Measurements from ENCODE around the gene RMI2.
A peak's percentile ranks its signal among the peaks of the same experiment; 100 is the strongest.

RMI2 gene

DNA sequence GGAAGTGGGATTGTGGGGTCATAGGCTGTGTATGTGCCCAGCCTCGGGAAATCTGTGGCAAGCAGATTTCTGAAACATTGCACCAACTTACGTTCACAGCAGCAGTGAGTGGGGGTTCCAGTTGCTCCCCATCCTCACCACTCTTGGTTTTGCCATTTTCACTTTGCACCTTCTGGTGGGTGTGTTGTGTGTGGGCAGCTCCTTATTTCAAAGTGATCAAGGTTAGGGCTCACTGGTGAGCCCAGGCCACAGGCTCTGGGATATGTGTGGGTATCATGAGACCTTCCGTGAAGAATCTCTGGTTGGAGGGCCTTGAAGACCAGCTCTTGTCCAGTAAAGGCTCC is 34.7 kb upstream of the RMI2 start:
- Histone ChIP-seq H3K27me3 (replicated peaks; ENCODE audit: control insufficient read depth, insufficient read depth, low read length, poor library complexity, severe bottlenecking) (no peaks in the 10 kb centered on the region), H3K27ac (ENCODE audit: insufficient read depth, low read length, poor library complexity, severe bottlenecking) (no peak overlapping the region), H3K9me3 (ENCODE audit: control insufficient read depth, low read length) (no peaks in the 10 kb centered on the region), H3K4me1 (ENCODE audit: control insufficient read depth, insufficient read depth, low read length, poor library complexity, severe bottlenecking) (peaks cover 16% of the 10 kb centered on the region), H3K36me3 (ENCODE audit: control insufficient read depth, insufficient read depth, low read length) (no peaks in the 10 kb centered on the region), H3K4me3 (ENCODE audit: insufficient read depth, low read depth, low read length, poor library complexity, severe bottlenecking) (no peak overlapping the region)
- no peak for DNase-seq

DNA sequence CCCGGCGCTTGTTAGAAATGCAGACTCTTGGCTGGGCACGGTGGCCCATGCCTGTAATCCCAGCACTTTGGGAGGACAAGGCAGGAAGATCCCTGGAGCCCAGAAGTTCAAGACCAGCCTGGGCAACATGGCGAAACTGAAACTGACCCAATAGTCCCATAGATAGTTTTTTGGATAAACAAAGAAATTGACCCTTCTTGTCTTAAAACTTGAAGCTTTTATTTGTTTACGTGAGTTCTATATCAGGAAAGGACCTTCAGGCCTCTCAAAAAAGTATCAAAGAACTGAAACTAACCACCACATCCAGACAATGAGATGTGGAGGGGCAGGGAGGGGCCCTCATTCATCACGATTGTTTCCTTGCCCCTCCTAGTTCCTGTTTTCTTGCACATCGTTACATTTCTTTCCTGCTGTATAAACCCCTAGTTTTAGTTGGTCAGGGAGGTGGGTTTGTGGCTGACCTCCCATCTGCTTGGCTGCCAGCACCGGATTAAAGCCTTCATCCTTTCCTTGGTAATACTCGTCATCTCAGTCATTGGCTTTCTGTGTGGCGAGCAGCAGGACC is 34.2 kb upstream of the RMI2 start:
- H3K9me3 ChIP-seq (ENCODE audit: control insufficient read depth, low read length), result no peaks in the 10 kb centered on the region
- no peaks in the 10 kb centered on the region for H3K36me3 ChIP-seq (ENCODE audit: control insufficient read depth, insufficient read depth, low read length)
- peaks cover 16% of the 10 kb centered on the region for H3K4me1 ChIP-seq (ENCODE audit: control insufficient read depth, insufficient read depth, low read length, poor library complexity, severe bottlenecking)
- no peaks in the 10 kb centered on the region for H3K27me3 ChIP-seq (replicated peaks; ENCODE audit: control insufficient read depth, insufficient read depth, low read length, poor library complexity, severe bottlenecking)
- no peak overlapping the region for H3K27ac ChIP-seq (ENCODE audit: insufficient read depth, low read length, poor library complexity, severe bottlenecking)
- no peak overlapping the region for H3K4me3 ChIP-seq (ENCODE audit: insufficient read depth, low read depth, low read length, poor library complexity, severe bottlenecking)
- no peak for DNase-seq

DNA sequence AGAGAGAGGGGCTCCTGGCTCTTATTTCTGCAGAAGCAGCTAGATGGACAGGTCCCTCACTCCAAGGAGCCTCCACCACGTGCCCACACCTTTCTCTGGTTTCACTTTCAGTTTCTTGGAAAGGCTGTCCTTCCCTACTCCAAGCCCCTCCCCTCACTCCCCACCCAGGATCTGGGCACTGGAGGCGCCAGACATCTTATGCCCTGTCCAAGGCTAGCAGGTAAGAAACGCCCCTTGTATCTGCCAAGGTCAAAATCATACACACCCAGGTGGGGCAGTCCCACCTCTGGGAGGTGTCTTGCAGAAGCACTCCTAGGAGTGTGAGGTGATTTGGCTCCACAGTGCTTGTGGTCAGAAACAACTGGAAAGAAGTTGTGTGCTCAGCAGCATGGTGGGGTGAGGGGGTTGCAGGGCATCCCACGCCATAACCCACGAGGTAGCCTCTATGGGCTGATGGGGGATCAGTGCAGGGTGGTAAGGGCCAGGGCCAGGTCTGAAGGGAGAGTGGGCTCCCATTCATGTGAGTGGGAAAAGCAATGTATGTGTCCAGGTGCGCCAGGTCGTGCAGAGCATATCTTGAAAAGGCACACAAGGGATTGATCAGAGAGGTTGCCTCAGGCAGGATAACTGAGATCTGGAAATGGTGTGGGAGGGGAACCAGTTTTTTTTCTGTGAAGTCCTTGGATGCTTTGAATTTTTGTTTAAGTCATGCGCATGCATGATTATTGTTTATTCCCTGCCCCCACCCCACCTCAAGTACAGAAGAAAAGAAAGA is 32.4 kb upstream of the RMI2 start:
- peak in 1 of 3 donors; percentile 14 for DNase-seq
- no peaks in the 10 kb centered on the region for H3K36me3 ChIP-seq (ENCODE audit: control insufficient read depth, insufficient read depth, low read length)
- H3K4me3 ChIP-seq (ENCODE audit: insufficient read depth, low read depth, low read length, poor library complexity, severe bottlenecking), result no peak overlapping the region
- H3K4me1 ChIP-seq (ENCODE audit: control insufficient read depth, insufficient read depth, low read length, poor library complexity, severe bottlenecking), result peaks cover 16% of the 10 kb centered on the region
- H3K27ac ChIP-seq (ENCODE audit: insufficient read depth, low read length, poor library complexity, severe bottlenecking), result no peak overlapping the region
- H3K9me3 ChIP-seq (ENCODE audit: control insufficient read depth, low read length), result no peaks in the 10 kb centered on the region
- H3K27me3 ChIP-seq (replicated peaks; ENCODE audit: control insufficient read depth, insufficient read depth, low read length, poor library complexity, severe bottlenecking), result no peaks in the 10 kb centered on the region

DNA sequence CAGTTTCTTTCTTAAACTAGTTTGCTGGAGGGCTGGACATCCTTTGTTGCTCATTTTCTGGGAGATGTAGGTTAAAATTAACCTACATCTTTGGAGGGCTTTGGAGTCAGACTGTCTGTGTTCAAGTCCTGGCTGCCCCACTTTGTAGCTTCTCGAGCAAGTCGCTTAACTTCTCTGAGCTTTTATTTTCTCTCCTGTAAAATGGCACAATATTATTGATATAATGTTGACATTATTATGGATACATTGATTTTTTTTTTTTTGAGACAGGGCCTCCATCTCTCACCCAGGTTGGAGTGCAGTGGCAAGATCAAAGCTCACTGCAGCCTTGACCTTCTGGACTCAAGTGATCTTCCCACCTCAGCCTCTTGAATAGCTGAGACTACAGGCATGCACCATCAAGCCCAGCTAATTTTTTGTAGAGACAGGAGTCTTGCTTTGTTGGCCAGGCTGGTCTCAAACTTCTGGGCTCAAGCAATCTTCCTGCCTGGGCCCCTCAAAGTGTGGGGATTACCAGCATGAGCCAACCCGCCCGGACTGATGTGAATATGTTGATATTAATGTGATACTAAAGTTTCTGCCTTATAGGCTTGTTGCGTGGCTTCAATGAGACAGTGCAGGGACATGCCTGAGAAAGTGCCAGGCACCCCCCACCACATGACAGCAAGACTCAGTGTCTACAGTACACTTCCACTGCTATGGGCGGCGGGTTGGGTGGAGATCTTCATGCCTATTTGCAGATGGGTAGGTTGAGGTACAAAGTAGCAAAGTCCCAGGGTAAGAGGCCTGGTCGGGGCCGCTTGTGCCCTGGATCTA is 31.6 kb upstream of the RMI2 start:
- no peaks in the 10 kb centered on the region for H3K27me3 ChIP-seq (replicated peaks; ENCODE audit: control insufficient read depth, insufficient read depth, low read length, poor library complexity, severe bottlenecking)
- H3K4me1 ChIP-seq (ENCODE audit: control insufficient read depth, insufficient read depth, low read length, poor library complexity, severe bottlenecking), result peaks cover 16% of the 10 kb centered on the region
- no peak overlapping the region for H3K4me3 ChIP-seq (ENCODE audit: insufficient read depth, low read depth, low read length, poor library complexity, severe bottlenecking)
- no peaks in the 10 kb centered on the region for H3K9me3 ChIP-seq (ENCODE audit: control insufficient read depth, low read length)
- DNase-seq, result no peak
- no peaks in the 10 kb centered on the region for H3K36me3 ChIP-seq (ENCODE audit: control insufficient read depth, insufficient read depth, low read length)
- H3K27ac ChIP-seq (ENCODE audit: insufficient read depth, low read length, poor library complexity, severe bottlenecking), result no peak overlapping the region

DNA sequence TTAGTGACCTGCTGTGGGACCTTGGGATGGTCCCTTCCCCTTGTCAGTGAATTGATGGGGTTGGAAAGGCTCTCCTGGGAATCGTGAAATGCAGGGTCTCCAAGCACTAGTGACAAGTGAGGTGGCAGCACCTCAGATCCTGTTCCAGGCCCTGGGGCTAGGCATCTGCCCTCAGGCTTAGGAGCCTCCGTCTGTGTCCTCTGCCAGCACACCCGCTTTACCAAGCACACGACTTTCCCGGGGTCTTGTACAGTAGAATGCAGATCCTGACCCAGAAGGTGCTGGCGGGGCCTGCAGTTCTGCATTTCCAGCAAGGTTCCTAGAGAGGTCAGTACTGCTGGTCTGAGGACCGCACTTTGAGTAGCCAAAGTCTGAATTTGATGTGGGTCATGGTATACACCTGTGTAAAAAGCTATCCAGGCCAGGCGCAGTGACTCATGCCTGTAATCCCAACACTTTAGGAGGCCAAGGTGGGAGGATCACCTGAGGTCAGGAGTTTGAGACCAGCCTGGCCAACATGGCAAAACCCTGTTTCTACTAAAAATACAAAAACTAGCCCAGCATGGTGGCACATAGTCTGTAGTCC is 30.9 kb upstream of the RMI2 start:
- Histone ChIP-seq H3K4me3 (ENCODE audit: insufficient read depth, low read depth, low read length, poor library complexity, severe bottlenecking) (no peak overlapping the region), H3K36me3 (ENCODE audit: control insufficient read depth, insufficient read depth, low read length) (no peaks in the 10 kb centered on the region), H3K4me1 (ENCODE audit: control insufficient read depth, insufficient read depth, low read length, poor library complexity, severe bottlenecking) (peaks cover 16% of the 10 kb centered on the region), H3K9me3 (ENCODE audit: control insufficient read depth, low read length) (no peaks in the 10 kb centered on the region), H3K27me3 (replicated peaks; ENCODE audit: control insufficient read depth, insufficient read depth, low read length, poor library complexity, severe bottlenecking) (no peaks in the 10 kb centered on the region), H3K27ac (ENCODE audit: insufficient read depth, low read length, poor library complexity, severe bottlenecking) (no peak overlapping the region)
- no peak for DNase-seq

DNA sequence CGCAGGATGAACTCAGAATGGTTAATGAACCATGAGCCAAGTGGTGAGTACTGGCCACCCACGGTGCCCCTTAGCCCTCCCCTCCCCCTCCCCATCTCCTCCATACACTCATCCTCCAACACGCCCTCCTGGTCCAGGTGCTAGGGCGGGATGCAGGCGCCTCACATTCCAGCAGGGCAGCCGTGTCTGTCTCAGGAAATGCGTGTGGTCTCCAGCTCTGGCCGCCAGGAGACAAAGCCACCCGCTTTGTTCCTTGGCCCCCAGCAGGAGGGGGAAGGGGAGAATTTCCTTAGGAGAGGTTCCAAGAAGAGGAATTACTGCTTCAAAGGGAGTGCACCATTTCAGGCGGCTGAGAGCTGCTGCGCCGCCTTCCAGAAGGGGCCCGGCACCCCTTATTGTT is 29.7 kb upstream of the RMI2 start:
- DNase-seq, result no peak
- H3K36me3 ChIP-seq (ENCODE audit: control insufficient read depth, insufficient read depth, low read length), result no peaks in the 10 kb centered on the region
- no peaks in the 10 kb centered on the region for H3K9me3 ChIP-seq (ENCODE audit: control insufficient read depth, low read length)
- peaks cover 16% of the 10 kb centered on the region for H3K4me1 ChIP-seq (ENCODE audit: control insufficient read depth, insufficient read depth, low read length, poor library complexity, severe bottlenecking)
- no peak overlapping the region for H3K27ac ChIP-seq (ENCODE audit: insufficient read depth, low read length, poor library complexity, severe bottlenecking)
- no peak overlapping the region for H3K4me3 ChIP-seq (ENCODE audit: insufficient read depth, low read depth, low read length, poor library complexity, severe bottlenecking)
- H3K27me3 ChIP-seq (replicated peaks; ENCODE audit: control insufficient read depth, insufficient read depth, low read length, poor library complexity, severe bottlenecking), result no peaks in the 10 kb centered on the region

DNA sequence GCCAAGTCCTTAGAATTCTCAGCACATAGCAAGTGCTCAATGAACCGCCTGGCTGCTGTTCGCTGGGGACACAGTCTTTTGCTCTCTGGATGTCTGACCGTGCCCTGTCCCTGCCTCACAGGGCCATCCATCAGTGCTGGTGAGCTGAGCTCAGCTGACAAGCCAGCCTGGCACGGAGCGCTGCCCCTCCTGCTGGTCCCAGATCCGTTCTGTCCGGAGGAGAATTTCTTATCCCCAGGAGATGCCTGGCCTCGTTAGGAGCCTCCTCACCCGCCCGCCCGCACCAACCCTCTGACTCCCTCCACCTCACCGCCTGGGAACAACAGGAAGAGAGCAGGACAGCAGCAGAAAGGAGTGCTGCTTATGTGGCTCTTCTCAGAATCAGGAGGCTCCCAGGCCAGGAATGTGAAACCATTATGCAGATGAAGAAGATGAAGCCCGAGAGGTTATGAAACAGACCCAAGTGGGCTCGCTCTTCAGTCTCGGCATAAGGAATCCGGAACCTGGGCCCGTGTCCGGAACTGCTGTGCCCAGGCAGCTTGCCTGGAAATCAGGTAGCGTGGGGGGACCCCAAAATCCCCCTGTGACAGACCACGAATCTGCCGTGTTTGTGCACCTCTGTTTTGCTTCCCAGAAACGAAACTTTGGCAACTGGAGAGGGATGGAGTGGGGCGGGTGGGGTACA is 28.8 kb upstream of the RMI2 start:
- Histone ChIP-seq H3K27me3 (replicated peaks; ENCODE audit: control insufficient read depth, insufficient read depth, low read length, poor library complexity, severe bottlenecking) (no peaks in the 10 kb centered on the region), H3K27ac (ENCODE audit: insufficient read depth, low read length, poor library complexity, severe bottlenecking) (no peak overlapping the region), H3K4me1 (ENCODE audit: control insufficient read depth, insufficient read depth, low read length, poor library complexity, severe bottlenecking) (peaks cover 8% of the 10 kb centered on the region), H3K9me3 (ENCODE audit: control insufficient read depth, low read length) (no peaks in the 10 kb centered on the region), H3K36me3 (ENCODE audit: control insufficient read depth, insufficient read depth, low read length) (no peaks in the 10 kb centered on the region), H3K4me3 (ENCODE audit: insufficient read depth, low read depth, low read length, poor library complexity, severe bottlenecking) (no peak overlapping the region)
- no peak for DNase-seq

DNA sequence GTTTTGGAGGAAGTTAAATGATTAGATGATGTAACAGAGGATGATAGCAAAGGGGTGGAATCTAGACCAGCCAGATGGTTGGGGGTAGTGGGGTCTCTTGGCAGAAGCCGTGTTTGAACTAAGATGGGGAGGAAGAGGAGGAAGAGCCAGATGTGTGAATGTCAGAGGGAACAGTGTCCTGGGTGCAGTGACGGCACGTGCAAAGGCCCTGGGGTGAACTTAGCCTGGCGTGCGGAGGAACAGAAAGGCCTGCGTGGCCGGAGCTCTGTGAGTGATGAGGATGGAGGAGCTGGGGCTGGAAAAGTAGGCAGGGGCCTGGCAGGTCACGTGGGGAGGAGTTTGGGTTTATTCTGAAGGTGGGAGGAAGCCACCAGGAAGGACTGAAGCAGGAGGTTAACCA is 26.4 kb upstream of the RMI2 start:
- Histone ChIP-seq H3K36me3 (ENCODE audit: control insufficient read depth, insufficient read depth, low read length) (no peaks in the 10 kb centered on the region), H3K4me1 (ENCODE audit: control insufficient read depth, insufficient read depth, low read length, poor library complexity, severe bottlenecking) (no peaks in the 10 kb centered on the region), H3K27ac (ENCODE audit: insufficient read depth, low read length, poor library complexity, severe bottlenecking) (no peak overlapping the region), H3K27me3 (replicated peaks; ENCODE audit: control insufficient read depth, insufficient read depth, low read length, poor library complexity, severe bottlenecking) (no peaks in the 10 kb centered on the region), H3K4me3 (ENCODE audit: insufficient read depth, low read depth, low read length, poor library complexity, severe bottlenecking) (no peak overlapping the region), H3K9me3 (ENCODE audit: control insufficient read depth, low read length) (no peaks in the 10 kb centered on the region)
- no peak for DNase-seq

DNA sequence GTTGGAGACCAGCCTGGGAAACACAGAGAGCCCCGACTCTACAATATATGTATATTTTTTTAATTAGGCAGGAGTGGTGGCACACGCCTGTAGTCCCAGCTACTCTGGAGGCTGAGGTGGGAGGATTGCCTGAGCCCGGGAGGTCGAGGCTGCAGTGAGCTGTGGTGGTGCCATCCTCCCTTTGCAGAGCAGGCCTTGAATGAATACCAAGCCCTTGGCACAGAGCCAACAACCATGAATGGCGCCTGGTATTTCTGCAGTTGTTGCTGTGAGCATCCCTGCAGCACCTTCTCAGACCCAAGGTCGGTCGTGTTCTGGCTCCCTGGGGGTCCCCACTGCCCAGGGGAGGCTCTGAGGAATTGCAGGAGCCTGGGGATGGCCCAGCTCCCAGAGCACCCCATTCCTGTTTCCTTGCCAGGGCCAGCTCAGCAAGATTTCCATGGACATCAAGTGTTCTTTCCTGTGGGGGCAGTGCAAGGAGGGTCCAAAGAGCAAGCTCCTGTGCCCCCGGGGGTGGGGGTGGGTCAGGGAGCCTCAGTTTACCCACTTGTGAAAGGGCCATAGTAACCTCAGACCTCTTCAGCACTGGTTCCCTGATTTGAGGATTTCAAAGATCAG is 25.6 kb upstream of the RMI2 start:
- Histone ChIP-seq H3K4me3 (ENCODE audit: insufficient read depth, low read depth, low read length, poor library complexity, severe bottlenecking) (no peak overlapping the region), H3K27ac (ENCODE audit: insufficient read depth, low read length, poor library complexity, severe bottlenecking) (no peak overlapping the region), H3K27me3 (replicated peaks; ENCODE audit: control insufficient read depth, insufficient read depth, low read length, poor library complexity, severe bottlenecking) (no peaks in the 10 kb centered on the region), H3K9me3 (ENCODE audit: control insufficient read depth, low read length) (no peaks in the 10 kb centered on the region), H3K4me1 (ENCODE audit: control insufficient read depth, insufficient read depth, low read length, poor library complexity, severe bottlenecking) (no peaks in the 10 kb centered on the region), H3K36me3 (ENCODE audit: control insufficient read depth, insufficient read depth, low read length) (no peaks in the 10 kb centered on the region)
- no peak for DNase-seq
